GM12874 (cell line): Measurements from ENCODE around the gene C15orf40.

ENCODE experiments used
- CTCF ChIP-seq: IDR thresholded peaks from 2 replicates; pipeline ENCODE4 v1.5.1; 2011; ENCODE audit warnings: low read depth, mild to moderate bottlenecking, control low read depth, low read length, moderate library complexity; ENCODE audit not compliant: insufficient read depth

C15orf40 gene

GRCh38 chr15:82950746-82951370, 60.6 kb downstream of the C15orf40 start:
- no peak for TF ChIP-seq CTCF

GRCh38 chr15:82950295-82950694, 61.1 kb downstream of the C15orf40 start:
- no peak for TF ChIP-seq CTCF

GRCh38 chr15:82946155-82946701, 65.2 kb downstream of the C15orf40 start:
- no peak for TF ChIP-seq CTCF

- no peak for TF ChIP-seq CTCF
Measured at GRCh38 chr15:82945326-82945725, 66.1 kb downstream of the C15orf40 start.

GRCh38 chr15:82944821-82945220, 66.6 kb downstream of the C15orf40 start:
- TF ChIP-seq CTCF = no peak

- no peak for TF ChIP-seq CTCF
Measured at GRCh38 chr15:82944056-82944455, 67.4 kb downstream of the C15orf40 start.

GRCh38 chr15:82943176-82943575, 68.3 kb downstream of the C15orf40 start:
- TF ChIP-seq CTCF = 0 out of 2 replicates have a peak, but pooled peaks have one; percentile 1
